Stomach (tissue), 9 donors: Measurements from ENCODE around the gene ARHGAP26. TPM values are rescaled to one million over a fixed set of nuclear protein-coding genes. Genes with fewer than 3 reads are reported as not detected.

ENCODE experiments used
- DNase-seq, 2 donors: peaks; one replicate each; pipeline versions ENCODE4 v3.0.0 to v3.0.0-alpha.2; 2013 to 2019
- H3K27ac ChIP-seq, 5 donors: fragments of 200-600 bp in 4 of 5; sonication (generic) in 4 of 5; one replicate each; pipeline ENCODE4 v1.5.1; 2013 to 2019; ENCODE audit warnings: mild to moderate bottlenecking in 1 of 5, moderate library complexity in 1 of 5
- H3K27me3 ChIP-seq, 3 donors: fragments of 200-600 bp; sonication (generic); one replicate each; pipeline ENCODE4 v1.5.1; 2017 to 2019; ENCODE audit warnings: mixed run types in 1 of 3
- H3K36me3 ChIP-seq, 4 donors: fragments of 200-600 bp; sonication (generic); 1 replicate in 3 of 4; 2 replicates in 1 of 4; pipeline ENCODE4 v1.5.1; 2016 to 2019
- H3K4me1 ChIP-seq, 4 donors: fragments of 200-600 bp; sonication (generic); one replicate each; pipeline ENCODE4 v1.5.1; 2016 to 2019
- H3K4me3 ChIP-seq, 4 donors: fragments of 200-600 bp; sonication (generic) in 3 of 4; one replicate each; pipeline ENCODE4 v1.5.1; 2016 to 2019; ENCODE audit warnings: mild to moderate bottlenecking in 1 of 4
- H3K9me3 ChIP-seq, 4 donors: fragments of 200-600 bp; sonication (generic); one replicate each; pipeline ENCODE4 v1.5.1; 2016 to 2019
- EP300 ChIP-seq: sonication (generic); formaldehyde crosslinking; IDR thresholded peaks from one replicate; pipeline ENCODE4 v1.6.1; 2017; ENCODE audit warnings: antibody characterized with exemption
- POLR2A ChIP-seq, 4 donors: fragments of 450-650 bp; IDR thresholded peaks; one replicate each; pipeline ENCODE4 v1.6.1; 2016; ENCODE audit warnings: antibody characterized with exemption in 4 of 4, control low read depth in 2 of 4, mild to moderate bottlenecking in 1 of 4, moderate library complexity in 1 of 4
- POLR2AphosphoS5 ChIP-seq, 3 donors: sonication (generic); formaldehyde crosslinking; IDR thresholded peaks; one replicate each; pipeline ENCODE4 v1.6.1; 2016; ENCODE audit warnings: antibody characterized with exemption in 3 of 3
- WGBS, 5 donors: extraction: QIAGEN DNeasy Blood & Tissue Kit in 3 of 5; methylation state at CpG; one replicate each; pipeline versions ENCODE4 v1.1.5 to v1.1.7; 2013 to 2018; 5-methylcytosine and 5-hydroxymethylcytosine counted together
- intact Hi-C: fragments of 100-400 bp; cut with DNase I; formaldehyde crosslinking; loops from one replicate; pipeline ENCODE4 v1.15.1; 2023; ENCODE audit warnings: low total_unique reads
- polyA plus RNA-seq, 3 donors: library from polyadenylated mRNA; stranded (reverse); fragments of 200-250 nt; gene quantifications; one replicate each; pipeline ENCODE4 v1.2.3, GENCODE V29; 2013
- total RNA-seq, 5 donors: library from RNA; depleted of rRNA; stranded (reverse); fragments of >200 nt; gene quantifications; one replicate each; pipeline versions ENCODE4 v1.1.0 to v1.2.3, GENCODE V29; 2014 to 2016
- TF ChIP-seq, protein P1 (sequence below), 7 experiments: fragments of 450-650 bp in 4 of 7; fragments of 200-600 bp in 3 of 7; sonication (generic) in 3 of 7; IDR thresholded peaks; one replicate each; pipeline ENCODE4 v1.5.1; 2016 to 2019; ENCODE audit warnings: antibody characterized with exemption in 7 of 7, control low read depth in 2 of 7, mild to moderate bottlenecking in 1 of 7
- donor health status: healthy with polysubstance abuse.
- donor health status: Bipolar disorder and iron deficiency.
- donor health status: healthy.

The ARHGAP26 gene
- total and polyA plus RNA-seq, 8 donors = 4.0 to 115 (median 34.1) TPM

DNA sequence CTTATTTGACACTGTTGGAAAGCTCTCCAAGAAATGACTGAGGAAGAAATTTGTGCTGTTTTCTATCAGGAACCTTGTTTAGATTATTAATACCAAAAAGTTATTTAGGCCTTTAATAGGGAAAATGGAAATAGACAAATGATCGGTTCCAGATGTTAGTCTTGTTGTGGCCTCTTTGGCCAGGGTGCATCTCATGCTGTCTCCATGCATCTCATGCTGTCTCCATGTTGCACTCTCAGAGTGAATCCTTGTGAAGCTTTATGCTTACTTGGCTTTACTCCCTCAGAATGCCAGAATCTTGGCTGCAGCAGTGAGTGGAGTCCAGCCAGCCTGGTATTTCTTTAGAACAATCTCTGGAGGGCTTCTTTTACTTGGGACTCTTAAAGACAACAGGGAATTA is 185.5 kb downstream of the ARHGAP26 start:
- WGBS, 5 donors = 56 to 90% (median 86%) methylated on average over 1 of the region's 1 CpG
- Histone ChIP-seq H3K27me3 (no peaks in the 10 kb centered on the region), H3K27ac (peak overlapping the region in 1 of 5 donors; percentile 20), H3K9me3 (no peaks in the 10 kb centered on the region), H3K36me3 (peaks cover 0 to 5% (median 0%) of the 10 kb centered on the region in 4 donors), H3K4me3 (no peak overlapping the region), H3K4me1 (peaks cover 0 to 21% (median 10%) of the 10 kb centered on the region in 4 donors)
- intact Hi-C loops = no loop called here
- TF ChIP-seq EP300 (no peak), POLR2AphosphoS5 (IDR thresholded peaks at IDR 0.05) (no peak), POLR2A (IDR thresholded peaks at IDR 0.05) (no peak)
- TF ChIP-seq, protein P1, sequence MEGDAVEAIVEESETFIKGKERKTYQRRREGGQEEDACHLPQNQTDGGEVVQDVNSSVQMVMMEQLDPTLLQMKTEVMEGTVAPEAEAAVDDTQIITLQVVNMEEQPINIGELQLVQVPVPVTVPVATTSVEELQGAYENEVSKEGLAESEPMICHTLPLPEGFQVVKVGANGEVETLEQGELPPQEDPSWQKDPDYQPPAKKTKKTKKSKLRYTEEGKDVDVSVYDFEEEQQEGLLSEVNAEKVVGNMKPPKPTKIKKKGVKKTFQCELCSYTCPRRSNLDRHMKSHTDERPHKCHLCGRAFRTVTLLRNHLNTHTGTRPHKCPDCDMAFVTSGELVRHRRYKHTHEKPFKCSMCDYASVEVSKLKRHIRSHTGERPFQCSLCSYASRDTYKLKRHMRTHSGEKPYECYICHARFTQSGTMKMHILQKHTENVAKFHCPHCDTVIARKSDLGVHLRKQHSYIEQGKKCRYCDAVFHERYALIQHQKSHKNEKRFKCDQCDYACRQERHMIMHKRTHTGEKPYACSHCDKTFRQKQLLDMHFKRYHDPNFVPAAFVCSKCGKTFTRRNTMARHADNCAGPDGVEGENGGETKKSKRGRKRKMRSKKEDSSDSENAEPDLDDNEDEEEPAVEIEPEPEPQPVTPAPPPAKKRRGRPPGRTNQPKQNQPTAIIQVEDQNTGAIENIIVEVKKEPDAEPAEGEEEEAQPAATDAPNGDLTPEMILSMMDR (IDR thresholded peaks at IDR 0.05) = no peak
- peak in 1 of 2 donors; percentile 67 for DNase-seq

DNA sequence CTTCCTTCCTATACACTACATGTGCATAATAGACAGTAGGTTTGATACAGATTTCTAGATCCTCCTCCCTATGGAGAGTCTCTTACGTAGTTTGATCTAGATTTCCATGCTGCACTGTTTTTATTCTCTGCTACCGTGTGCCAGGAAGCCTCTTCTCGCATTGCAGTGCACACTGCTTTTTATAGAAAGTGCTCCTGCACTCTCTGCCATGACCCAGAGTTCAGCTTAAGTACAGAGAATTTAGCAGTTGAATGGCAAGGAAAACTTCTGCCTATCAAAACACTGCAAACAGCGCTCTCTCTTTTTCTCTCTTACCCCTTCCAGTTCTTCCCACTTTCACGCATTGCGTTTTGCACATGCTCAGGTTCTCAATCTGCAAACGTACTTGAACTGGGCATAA is 187.4 kb downstream of the ARHGAP26 start:
- TF ChIP-seq, protein P1 (IDR thresholded peaks at IDR 0.05) = no peak
- TF ChIP-seq POLR2A (IDR thresholded peaks at IDR 0.05) (no peak), EP300 (no peak), POLR2AphosphoS5 (IDR thresholded peaks at IDR 0.05) (no peak)
- no peak for DNase-seq
- Histone ChIP-seq H3K4me3 (no peak overlapping the region), H3K9me3 (no peaks in the 10 kb centered on the region), H3K27ac (no peak overlapping the region), H3K27me3 (no peaks in the 10 kb centered on the region), H3K36me3 (peaks cover 0 to 5% (median 0%) of the 10 kb centered on the region in 4 donors), H3K4me1 (peaks cover 0 to 21% (median 10%) of the 10 kb centered on the region in 4 donors)
- 66 to 79% (median 77%) methylated on average over 7 of the region's 7 CpGs for WGBS, 5 donors
- intact Hi-C loops = no loop called here

DNA sequence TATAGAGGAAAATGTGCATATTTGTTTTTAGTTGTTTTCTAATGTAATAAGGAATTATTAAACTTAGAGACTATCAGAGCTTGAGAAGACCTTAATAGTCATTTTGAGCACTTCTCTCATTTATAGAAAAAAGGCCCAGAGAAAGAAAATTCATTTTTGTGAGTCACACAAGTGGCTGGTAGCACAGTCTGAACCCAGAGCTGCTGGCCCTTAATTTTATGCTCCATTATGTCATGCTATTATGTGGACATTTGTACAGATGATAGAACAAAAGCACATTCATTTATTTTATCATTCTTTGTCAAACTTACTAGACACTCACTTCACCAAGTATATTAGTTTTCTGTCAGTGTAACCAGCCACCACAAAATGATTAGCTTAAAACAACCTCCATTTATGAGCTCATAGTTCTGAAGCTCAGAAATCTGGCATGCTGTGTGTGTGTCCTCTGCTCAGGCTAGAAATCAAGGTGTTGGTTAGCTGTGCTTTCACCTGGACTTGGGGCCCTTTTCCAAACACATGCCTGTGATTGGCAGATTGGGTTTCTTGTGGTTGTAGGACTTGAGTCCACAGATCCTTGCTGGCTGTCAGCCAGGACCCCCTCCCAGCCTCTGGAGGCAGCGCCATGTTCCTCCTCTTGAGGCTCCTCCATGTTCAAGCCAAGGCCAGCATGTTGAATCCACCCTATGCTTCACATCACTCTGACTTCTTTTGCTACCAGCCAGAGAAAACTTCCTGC is 188.9 kb downstream of the ARHGAP26 start:
- WGBS, 5 donors = 91 to 100% (median 100%) methylated on average over 1 of the region's 1 CpG
- DNase-seq = no peak
- peaks cover 0 to 21% (median 10%) of the 10 kb centered on the region in 4 donors for H3K4me1 ChIP-seq

More for the DNA sequence above, 188.9 kb downstream of the ARHGAP26 start:
- H3K4me3 ChIP-seq = no peak overlapping the region
- H3K36me3 ChIP-seq = no peaks in the 10 kb centered on the region
- H3K27ac ChIP-seq = no peak overlapping the region
- no peak for TF ChIP-seq EP300
- no peak for TF ChIP-seq POLR2A (IDR thresholded peaks at IDR 0.05)
- TF ChIP-seq, protein P1 (IDR thresholded peaks at IDR 0.05) = no peak
- TF ChIP-seq POLR2AphosphoS5 (IDR thresholded peaks at IDR 0.05) = no peak
- intact Hi-C loops = no loop called here
- no peaks in the 10 kb centered on the region for H3K9me3 ChIP-seq
- H3K27me3 ChIP-seq = no peaks in the 10 kb centered on the region
